Astrocyte of the spinal cord (primary cell): ENCODE results near the gene FNBP1L.

Experiments
- DNase-seq: peaks from one replicate; pipeline ENCODE4 v3.0.0; 2011; ENCODE audit warnings: low read depth, low spot score
- H3K4me3 ChIP-seq: 2 replicates; pipeline ENCODE4 v1.5.1; 2011; ENCODE audit warnings: low read depth, mild to moderate bottlenecking, low read length, moderate library complexity
- CTCF ChIP-seq: IDR thresholded peaks from 2 replicates; pipeline ENCODE4 v1.5.1; 2012; ENCODE audit warnings: low read depth, mild to moderate bottlenecking, low read length, inconsistent platforms
- in situ Hi-C: cut with HindIII; loops from 2 replicates; pipeline ENCODE4 v1.10.0; 2017; ENCODE audit warnings: low sequenced_read_pairs

The FNBP1L gene

DNA sequence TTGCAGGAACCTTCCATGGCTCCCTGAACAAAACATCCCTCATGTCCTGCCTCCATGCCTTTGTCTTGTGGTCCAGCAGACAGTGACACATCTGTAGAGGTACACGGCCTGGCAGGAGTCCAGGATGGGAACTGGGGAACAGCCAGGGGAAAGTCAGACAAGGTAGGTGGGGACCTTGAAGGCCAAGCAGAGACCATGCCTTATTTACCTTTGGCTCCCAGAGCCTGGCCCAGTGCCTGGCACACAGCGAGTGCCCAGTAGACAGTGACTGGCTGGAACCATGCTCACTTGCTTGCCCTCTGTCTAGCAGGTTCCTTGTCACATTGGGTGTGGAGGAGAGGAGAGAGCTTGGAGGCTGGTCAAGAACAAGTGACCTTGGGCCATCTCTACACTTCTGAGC, 152.7 kb downstream of the FNBP1L start:
- DNase-seq: no peak
- H3K4me3 ChIP-seq: no peak overlapping the region
- no peak for TF ChIP-seq CTCF
- in situ Hi-C loops: no loop called here

DNA sequence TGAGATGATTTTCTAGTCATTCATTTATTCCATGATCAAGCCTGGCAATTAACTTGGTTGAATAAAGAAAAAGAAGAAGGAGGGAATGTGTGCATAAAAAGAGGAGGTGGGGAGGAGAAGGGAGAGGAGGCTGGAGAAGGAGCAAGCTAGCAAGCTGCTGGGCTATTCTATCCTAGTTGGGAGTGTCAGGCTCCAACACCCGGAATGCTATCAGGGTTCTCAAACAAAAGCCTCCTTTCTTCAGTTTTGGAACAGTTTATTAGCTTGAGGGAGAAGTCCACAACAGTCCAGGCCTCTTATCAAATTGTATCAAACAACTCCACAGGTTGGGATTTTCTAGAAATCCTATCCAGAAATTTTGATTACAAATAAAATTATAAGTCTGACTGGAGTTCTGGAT, 153.8 kb downstream of the FNBP1L start:
- no peak for TF ChIP-seq CTCF

DNA sequence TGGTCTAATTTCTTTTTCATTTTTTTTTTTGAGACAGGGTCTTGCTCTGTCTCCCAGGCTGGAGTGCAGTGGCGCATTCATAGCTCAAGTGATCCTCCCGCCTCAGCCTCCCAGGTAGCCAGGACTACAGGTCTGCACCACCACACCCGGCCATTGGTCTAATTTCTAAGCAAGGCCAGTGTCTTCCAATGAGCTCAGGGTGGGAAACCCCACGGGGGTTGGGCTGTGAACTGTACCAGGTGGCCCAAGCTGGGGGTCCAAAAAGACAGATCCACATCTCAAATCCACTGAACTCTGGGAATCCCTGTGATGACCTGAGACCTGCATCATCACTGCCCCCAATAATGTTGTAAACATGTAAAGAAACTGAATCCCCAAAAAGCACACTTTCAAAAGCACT, 154.2 kb downstream of the FNBP1L start:
- in situ Hi-C loops: no loop called here
- H3K4me3 ChIP-seq: no peak overlapping the region
- no peak for DNase-seq
- TF ChIP-seq CTCF: no peak

More for the DNA sequence above, 153.8 kb downstream of the FNBP1L start:
- no peak for DNase-seq
- no peak overlapping the region for H3K4me3 ChIP-seq
- in situ Hi-C loops: no loop called here

DNA sequence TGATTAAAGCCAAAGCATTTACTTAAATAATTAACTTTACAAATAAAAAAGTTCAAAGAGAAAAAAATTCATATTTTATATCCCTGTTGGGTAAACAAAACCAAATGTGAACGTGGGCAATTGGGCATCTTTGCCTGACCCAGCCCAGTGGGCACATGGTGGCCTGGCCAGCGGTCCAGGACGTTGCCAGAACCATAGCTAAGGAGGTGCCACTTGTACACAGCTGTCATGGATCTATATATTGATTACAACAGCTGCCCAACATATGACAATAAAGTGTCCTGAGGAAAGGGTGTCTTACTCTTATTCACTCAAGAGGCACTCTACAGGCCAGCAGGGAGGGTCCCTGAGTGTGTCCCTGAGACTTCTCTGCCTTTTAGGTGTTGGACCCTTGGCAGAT, 155.2 kb downstream of the FNBP1L start:
- no peak for TF ChIP-seq CTCF
- in situ Hi-C loops: no loop called here
- no peak for DNase-seq
- H3K4me3 ChIP-seq: no peak overlapping the region

- in situ Hi-C loops: no loop called here
- no peak for DNase-seq
- no peak overlapping the region for H3K4me3 ChIP-seq
- no peak for TF ChIP-seq CTCF
Observed at GRCh38 chr1:93603601-93604000, 155.7 kb downstream of the FNBP1L start.
